GM21367 (cell line): ENCODE data around the gene MAG.
"Not testable (repeated sequence)": the region's sequence is repeated elsewhere in the genome, so short reads cannot be mapped to it uniquely, and the experiment has no call there.

ENCODE experiments used
- ATAC-seq: cut with Tn5 transposase; IDR thresholded peaks from one replicate; pipeline ENCODE4 v1.9.1; 2021; ENCODE audit not compliant: unreplicated experiment

MAG gene

DNA sequence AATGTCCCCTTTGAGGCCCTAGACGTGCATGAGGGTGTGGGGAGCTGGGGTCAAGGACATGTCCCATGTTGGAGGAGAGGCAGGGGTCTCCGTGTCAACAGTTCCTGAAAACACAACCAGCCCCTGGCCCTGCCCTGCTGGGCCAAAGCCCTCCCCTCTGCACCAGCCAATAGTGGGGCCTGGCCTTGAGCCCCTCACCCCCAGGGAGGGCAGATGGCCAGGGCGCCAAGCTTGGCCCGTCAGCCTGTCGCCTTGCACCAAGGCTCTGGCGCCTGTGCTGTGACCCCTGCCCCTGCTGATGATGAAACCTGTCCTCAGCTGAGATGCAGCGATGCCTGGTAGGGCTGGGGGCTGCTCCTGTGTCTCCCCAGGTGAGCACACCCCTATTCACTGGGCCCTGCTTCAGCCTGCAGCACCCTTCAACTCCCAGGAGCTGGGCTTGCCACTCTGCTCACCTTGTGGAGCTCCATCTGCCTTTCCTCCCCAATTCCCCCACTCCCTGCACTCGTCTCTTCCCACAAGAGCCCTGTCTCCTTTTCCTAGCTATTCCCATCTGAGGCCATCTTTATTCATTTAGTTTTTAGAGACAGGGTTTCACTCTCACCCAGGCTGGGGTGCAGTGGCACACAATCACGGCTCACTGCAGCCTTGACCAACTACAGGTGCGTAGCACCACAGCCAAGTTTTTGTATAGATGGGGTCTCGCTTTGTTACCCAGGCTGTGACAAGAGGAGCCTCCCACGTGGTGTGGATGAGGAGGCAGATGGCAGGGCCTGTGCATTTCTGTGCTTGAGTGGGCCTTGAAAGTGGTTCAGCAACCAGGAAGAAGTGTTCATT lies 11.8 kb upstream of the MAG start:
- no peak for ATAC-seq

DNA sequence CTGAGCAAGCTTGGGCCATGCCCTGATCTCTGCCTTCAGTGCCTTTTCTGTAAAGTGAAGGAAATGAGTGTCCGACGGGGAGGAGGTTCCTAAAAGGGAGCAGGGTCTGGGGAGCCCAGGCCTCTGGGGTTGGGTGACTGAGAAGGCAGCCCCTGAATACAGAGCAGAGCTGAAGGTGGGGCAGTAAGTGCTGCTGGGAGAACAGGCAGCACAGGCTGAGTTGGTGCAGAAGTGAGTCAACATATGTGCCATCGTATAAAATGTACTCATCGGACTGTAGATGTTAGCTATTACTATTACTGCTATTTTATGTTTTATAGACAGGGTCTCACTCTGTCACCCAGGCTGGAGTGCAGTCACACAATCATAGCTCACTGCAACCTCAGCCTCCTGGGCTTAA lies 10.7 kb upstream of the MAG start:
- no peak for ATAC-seq

DNA sequence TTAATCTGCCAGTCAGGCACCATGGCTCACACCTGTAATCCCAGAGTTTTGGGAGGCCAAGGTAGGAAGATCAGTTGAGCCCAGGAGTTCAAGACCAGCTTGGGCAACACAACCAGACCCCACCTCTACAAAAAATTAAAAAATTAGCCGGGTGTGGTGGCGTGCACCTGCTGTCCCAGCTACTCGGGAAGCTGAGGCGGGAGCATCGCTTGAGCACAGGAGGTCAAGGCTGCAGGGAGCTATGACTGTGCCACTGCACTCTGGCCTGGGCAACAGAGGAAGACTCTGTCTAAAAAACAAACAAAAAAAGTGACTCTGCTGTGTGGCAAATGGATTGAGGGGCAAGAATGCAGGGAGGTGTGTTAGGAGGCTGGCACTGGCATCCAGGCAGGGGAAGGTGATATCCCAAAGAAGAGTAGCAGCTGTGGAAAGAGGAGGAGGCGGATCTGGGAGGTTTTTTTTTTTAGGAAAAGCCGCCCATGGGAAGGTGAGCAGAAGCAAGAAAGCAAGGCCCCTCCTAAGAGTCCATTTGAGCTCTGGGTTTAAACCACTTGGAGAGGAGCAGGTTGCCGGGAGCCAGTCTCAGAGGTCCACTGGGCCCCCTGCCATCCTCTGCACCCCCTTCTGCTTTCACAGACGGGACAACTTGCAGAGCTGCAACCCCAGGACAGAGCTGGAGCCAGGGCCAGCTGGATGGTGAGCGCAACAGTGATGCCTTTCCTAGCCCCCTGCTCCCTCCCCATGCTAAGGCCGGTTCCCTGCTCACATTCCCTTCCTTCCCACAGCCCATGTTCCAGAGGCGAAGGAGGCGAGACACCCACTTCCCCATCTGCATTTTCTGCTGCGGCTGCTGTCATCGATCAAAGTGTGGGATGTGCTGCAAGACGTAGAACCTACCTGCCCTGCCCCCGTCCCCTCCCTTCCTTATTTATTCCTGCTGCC lies 7.5 kb upstream of the MAG start:
- ATAC-seq = no peak

DNA sequence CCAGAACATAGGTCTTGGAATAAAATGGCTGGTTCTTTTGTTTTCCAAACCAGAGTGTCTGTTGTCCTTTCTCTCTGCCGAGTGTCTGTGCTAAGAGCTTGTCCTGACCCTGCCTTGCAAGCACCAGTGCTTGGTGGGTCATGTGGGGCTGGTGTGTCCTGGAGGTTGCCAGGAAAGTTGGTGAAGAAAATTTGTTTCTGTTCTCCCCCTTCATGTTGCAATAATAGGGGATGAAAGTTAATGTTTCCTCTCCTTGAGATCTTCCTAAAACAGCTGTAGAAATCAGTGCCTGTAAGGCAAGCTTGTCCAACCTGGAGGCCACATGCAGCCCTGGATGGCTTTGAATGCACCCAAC lies 6.9 kb upstream of the MAG start:
- no peak for ATAC-seq

DNA sequence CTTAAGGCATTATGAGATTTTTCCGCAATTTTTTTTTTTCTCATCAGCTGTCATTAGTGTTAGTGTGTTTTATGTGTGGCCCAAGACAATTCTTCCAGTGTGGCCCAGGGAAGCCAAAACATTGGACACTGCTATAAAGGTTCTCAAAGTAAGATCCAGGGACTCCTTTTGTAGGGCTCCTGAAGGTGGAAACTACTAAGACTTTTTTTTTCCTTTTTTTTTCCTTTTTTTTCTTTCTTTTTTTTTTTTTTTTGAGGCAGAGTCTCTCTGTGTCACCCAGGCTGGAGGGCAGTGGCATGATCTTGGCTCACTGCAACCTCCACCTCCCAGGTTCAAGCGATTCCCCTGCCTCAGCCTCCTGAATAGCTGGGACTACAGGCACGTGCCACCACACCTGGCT lies 6.5 kb upstream of the MAG start:
- ATAC-seq = not testable (repeated sequence)

DNA sequence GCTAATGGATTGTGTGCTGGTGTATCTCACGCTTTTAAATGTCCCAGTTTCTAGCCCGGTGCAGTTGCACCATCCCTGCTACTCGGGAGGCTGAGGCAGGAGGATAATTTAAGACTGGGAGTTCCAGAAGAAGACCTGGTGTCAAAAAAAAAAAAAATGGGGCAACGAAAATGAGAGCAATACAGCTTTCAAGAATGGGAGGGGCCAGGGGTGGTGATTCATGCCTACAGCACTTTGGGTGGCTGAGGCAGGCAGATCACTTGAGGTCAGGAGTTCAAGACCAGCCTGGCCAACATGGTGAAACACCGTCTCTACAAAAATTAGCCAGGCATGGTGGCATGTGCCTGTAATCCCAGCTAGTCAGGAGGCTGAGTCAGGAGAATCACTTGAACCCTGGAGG lies 5.9 kb upstream of the MAG start:
- not testable (repeated sequence) for ATAC-seq

DNA sequence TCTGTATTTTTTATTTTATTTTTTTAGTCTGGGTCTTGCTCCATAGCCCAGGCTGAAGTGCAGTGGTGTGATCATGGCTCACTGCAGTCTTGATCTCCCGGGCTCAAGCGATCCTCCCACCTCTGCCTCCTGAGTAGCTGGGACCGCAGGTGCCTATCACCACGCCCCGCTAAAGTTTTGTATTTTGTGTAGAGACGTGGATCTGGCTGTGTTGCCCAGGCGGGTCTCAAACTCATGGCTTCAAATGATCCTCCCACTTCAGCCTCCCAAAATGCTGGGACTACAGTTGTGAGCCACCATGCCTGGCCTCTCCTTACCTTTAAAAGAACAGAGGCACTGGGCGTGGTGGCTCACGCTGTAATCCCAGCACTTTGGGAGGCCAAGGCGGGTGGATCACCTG lies 4.2 kb upstream of the MAG start:
- no peak for ATAC-seq

DNA sequence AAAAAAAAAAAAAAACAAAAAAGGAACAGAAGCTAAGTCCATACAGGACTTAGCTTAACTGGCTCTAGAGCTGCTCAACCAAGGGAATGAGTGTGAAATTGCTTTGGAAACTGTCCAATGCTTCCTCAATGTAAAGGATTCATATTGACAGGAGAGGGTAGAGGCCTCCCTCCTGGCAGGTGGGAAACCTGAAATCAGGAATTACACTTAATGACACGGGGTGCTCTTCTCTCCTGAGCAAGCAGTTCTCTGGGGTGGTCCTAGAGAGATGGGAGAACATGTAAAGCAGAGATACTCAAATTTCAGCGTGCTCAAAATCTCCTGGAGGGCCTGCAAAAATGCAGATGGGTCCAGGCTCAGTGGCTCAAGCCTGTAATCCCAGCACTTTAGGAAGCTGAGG lies 3.6 kb upstream of the MAG start:
- no peak for ATAC-seq

DNA sequence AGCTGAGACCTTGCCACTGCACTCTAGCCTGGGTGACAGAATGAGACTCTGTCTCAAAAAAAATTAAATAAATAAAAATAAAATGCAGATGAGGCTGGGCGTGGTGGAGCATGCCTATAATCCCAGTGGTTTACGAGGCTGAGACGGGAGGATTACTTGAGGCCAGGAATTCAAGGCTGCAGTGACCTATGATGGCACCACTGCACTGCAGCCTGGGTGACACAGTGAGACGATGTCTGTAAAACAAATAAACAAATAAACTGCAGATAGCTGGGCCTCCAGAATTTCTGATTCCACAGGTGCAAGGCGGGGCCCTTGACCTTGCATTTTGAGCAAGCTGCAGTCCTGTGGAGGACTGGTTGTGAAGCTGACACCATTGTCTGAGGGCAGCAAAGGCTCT lies 3.1 kb upstream of the MAG start:
- ATAC-seq = no peak

DNA sequence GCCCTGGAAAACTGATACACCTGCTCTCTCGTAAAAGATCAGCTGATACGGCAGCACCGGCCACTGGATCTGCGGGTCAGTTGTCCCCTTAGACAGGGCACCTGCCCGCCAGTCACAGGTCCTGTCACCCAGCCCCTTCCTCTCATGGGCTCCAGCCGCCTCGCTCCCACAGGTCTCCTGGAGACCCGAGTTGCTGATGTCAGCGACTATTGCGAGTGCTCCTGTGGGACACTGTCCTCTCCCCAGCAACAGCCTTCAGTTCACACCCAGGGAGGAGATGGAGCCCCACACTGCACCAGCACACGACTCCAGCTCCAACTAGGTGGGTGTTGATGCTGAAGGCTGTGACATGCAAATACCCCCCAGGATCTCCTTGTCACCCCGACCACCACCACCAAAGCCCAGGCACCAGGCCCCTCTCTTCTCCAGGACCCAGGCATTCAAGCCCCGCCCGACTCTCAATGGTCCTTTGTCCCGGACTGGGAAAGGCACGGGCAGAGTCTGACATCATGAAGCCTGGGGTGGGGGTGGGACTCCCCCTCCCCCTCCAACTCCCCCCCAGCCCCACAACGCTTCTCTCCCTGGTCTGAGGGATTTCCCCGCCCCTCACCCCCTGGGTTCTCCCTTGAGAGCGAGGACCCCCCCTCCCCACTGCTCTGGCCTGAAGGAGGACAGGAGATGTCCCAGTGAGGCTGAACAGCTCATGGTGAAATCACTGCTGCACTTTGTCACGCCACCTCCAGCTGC lies 1.4 kb upstream of the MAG start:
- no peak for ATAC-seq

DNA sequence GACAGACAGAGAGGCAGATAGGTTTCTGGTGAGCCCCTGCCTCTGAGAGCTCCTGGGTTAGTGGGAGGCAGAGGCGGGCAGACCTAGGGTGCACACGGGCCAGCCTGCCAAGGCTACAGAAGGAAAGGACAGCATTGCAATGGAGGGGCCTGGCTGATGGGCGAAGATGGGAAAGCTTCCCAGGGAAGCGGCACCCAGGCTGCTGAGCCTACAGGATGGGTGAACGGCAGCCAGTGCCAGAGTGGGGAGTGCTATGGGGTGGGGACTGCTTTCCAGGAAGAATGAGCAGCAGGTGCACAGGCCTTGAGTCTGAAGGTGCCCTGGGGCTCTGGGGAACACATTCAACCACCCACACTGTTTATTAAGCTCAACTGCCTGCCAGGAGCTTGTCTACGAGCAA lies 702 bp upstream of the MAG start:
- no peak for ATAC-seq

DNA sequence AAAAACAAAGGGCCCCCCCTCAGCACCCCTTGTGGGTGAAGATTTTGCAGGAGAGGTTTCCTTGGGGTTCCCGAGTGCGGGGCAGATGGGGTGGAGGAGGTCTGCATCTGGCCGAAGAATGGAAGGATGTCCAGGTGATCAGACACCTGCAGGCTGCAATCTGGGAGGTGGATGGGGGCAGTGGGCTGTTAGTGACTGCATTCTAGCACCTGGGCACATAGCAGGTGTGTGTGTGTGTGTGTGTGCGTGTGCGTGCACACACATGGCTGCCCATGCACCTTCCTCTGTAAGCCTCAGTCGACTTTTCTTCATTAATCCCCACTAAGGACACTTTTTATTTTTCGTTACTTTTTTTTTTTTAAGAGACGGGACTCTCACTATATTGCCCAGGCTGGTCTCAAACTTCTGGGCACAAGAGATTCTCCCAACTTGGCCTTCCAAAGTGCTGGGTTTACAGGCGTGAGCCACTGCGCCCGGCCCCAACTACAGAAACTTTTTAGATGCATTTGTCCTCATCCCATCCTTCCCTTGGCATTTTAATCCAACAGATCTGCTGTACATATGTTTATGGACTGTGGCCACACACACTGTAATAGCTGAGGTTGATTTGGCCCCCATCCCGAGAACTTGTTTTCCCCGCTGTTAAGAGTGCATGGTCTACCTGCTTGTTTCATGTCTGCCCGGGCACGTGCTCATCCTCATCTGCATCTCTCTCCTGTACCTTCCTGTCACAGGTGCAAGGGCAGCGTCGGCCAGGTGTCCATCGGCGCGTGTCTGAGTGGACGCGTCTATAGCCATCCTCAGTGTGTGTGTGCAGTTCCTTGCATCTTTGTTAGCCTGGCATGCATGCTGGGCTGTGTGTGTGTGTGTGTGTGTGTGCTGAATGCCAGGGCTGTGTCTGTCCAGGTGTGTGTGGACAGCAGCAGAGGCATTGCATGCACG lies 731 bp downstream of the MAG start:
- no peak for ATAC-seq

DNA sequence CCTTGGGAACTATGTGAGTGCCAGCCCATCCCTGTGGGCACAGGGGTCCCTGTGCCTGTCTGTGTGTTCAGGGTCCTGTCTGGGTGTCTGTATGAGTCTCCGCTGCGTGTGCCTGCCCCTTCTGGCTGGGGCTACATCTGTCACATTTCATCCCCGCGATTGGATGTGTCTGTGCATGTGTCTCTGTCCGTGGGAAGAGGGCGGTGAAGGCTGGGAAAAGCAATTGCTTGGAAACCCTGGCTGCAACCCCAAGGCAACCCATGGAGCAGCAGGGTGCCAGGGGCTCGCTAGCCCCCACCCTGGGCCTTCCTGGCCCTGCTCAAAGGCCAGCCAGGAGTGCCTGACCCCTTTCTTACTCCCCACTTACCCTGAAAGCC lies 1.4 kb downstream of the MAG start:
- no peak for ATAC-seq

DNA sequence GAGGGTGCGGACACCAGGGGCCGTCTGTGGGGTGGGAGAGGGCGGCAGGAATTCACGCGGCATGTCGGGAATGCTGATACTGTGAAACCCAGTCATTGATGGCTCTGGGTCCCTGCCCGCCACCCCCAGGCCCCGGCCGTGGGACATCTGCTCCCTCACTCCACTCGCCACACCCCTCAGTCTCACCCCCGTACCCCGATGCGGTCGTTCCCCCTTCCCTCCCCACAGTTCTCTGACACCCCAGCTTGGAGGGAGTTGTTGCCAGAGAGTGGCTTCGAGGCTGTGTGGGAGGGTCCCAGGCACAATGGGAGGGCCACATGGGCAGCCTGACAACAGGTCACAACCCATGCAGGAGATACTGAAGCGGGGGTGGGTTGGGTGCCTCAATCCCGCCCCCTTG lies 1.8 kb downstream of the MAG start:
- no peak for ATAC-seq

DNA sequence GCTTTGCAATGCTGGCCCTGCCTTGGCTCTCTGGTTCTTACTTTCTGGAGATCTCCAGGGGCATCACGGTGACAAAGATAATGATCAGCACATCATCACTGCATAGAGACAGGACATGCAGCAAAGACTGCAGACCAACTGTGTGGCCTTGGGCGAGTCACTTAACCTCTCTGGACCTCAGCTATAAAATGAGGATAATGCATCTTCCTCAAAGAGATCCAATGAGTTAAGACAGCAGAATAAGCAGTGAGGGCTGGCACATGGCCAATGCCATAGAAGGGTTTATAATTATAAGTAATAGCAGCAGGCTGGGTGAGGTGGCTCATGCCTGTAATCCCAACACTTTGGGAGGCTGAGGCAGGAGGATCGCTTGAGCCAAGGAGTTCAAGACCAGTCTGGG lies 2.4 kb downstream of the MAG start:
- ATAC-seq = no peak

DNA sequence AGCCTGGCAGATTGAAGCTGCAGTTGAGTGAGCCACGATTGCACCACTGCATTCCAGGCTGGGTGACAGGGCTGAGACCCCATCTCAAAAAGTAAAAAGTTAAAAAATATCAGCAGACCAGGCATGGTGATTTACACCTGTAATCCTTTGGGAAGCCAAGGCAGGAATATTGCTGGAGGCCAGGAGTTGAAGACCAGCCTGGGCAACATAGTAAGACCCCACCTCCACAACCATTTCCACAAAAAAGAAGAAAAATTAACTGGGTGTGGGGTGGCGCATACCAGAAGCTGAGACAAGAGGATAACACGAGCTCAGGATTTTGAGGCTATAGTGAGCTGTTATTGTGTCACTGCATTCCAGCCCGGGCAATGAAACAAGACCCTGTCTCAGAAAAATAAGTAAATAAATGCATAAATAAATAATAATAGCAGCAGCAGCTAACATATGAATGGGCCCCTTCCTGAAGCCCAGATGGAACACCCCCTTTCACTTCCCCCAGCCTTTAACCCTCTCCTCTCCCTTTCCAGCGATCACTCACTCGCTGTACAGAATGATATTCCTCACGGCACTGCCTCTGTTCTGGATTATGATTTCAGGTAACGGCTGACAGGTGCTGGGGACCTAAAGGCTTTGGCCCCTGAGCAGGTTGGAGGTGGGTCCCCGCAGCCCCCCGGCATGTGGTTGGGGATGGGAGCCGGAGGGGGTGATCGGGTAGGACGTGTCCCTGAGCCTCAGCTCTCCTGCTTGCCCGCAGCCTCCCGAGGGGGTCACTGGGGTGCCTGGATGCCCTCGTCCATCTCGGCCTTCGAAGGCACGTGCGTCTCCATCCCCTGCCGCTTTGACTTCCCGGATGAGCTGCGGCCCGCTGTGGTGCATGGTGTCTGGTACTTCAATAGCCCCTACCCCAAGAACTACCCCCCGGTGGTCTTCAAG lies 3.2 kb downstream of the MAG start:
- ATAC-seq = no peak

DNA sequence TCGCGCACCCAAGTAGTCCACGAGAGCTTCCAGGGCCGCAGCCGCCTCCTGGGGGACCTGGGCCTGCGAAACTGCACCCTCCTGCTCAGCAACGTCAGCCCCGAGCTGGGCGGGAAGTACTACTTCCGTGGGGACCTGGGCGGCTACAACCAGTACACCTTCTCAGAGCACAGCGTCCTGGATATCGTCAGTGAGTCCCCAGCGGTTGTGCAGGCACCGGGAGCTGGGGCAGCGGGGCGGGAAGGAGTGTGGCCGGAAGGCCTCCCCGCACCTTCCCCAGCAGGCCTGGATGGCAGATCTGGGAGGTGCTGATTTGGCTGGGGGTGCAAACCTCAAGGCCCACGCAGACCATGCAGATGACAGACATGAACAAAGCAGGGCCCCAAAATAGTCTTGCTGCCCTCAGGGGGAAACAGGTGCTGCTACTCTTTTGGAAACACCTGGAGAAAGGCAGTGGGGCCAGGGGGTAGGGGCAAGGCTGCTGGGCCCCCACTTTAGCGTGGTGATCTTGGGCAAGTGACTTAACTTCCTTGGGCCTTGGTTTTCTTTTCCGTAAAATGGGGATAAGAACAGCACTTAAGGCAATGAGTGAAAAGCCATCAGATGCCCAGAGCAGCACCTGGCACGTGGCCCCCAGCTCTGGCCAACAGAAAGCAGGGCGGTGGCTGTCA lies 4.0 kb downstream of the MAG start:
- ATAC-seq = no peak

DNA sequence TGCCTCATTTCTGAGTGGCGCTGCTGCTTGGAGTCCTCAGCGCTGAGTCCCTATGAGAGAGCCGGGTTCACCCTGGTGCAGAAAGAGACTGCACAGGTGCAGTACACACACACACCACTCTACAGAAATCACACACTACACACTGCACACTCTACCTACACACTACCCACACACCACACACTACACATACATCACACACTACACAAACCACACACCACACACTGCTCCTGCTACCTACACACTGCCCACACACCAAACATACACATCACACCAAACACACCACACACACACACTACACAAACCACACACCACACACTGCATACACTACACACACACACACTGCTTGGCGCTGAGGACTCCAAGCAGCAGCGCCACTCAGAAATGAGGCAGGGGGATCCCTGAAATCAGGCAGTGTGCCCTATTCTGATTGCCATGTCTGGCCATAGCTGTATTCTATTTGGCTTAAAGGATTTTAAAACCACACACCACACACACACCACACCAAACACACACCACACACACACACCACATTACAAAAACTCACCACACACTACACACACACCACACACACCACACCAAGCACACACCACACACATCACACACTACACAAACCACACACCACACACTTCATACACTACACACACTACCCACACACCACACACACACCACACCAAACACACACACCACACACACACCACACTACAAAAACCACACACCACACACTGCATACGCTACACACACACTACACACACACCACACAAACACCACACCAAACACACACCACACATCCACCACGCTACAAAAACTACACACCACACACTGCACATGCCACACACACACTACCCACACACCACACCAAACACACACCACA lies 4.9 kb downstream of the MAG start:
- no peak for ATAC-seq
